ENCODE measurements around the gene RIMOC1.

Gene RIMOC1

DNA sequence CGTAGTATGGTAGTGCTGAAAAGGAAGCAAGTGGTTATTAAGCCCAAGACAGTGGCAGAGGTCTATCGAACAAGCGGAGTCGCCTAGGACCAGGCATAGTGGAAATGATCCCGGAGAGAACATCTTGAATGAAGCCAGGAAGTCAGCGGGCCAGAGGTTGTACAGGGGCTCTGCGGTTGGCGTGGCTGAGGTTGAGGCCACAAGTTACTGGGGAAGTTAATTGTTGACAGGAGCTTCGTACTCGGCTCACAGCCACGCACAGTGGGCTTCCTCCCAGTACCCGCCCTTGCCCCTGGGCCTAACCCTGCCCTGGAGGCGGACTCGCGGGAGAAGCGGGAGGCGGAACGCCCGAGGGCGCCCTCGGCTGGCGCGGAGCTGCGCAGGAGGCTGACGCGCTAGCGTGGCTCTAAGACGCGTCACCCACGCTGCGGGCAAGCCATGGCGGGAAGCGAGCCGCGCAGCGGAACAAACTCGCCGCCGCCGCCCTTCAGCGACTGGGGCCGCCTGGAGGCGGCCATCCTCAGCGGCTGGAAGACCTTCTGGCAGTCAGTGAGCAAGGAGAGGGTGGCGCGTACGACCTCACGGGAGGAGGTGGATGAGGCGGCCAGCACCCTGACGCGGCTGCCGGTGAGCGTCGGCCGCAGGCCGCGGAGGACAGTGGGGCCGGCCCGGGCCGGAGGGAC lies 20.9 kb downstream of the RIMOC1 start, which contains the start of gene FBXO4:
FBXO4 (plus strand) TSS at position 410 of the 683 bp plus-strand sequence; CDS start at position 439, 29 bp downstream.
- peak; percentile 68 for TF ChIP-seq CTCF (IDR thresholded peaks at IDR 0.05)
- peak within 1 kb of the TSS; percentile 98 for H2AFZ ChIP-seq
- no peaks in the 10 kb centered on the region for H3K79me2 ChIP-seq
- H3K9me3 ChIP-seq (ENCODE audit: control insufficient read depth, low read length): no peaks in the 10 kb centered on the region
- peak within 1 kb of the TSS; percentile 66 for H3K4me3 ChIP-seq (ENCODE audit: low read depth, low read length)
- no peaks in the 10 kb centered on the region for H3K36me3 ChIP-seq (ENCODE audit: control insufficient read depth, insufficient read depth, low read length)
- H3K4me1 ChIP-seq: no peaks in the 10 kb centered on the region
- H3K27me3 ChIP-seq (ENCODE audit: control insufficient read depth, insufficient read depth, low read length): no peaks in the 10 kb centered on the region
- peak within 1 kb of the TSS; percentile 85 for H3K27ac ChIP-seq
- peak within 1 kb of the TSS; percentile 57 for H3K9ac ChIP-seq
- H3K4me2 ChIP-seq (ENCODE audit: low read length): peak within 1 kb of the TSS; percentile 81

GRCh38 chr5:41925555-41925951 lies 21.4 kb downstream of the RIMOC1 start:
- Histone ChIP-seq H3K4me1 (no peaks in the 10 kb centered on the region), H3K36me3 (ENCODE audit: control insufficient read depth, insufficient read depth, low read length) (no peaks in the 10 kb centered on the region), H3K27me3 (ENCODE audit: control insufficient read depth, insufficient read depth, low read length) (no peaks in the 10 kb centered on the region), H3K9me3 (ENCODE audit: control insufficient read depth, low read length) (no peaks in the 10 kb centered on the region), H3K4me3 (ENCODE audit: low read depth, low read length) (peak overlapping the region; percentile 66), H2AFZ (peak overlapping the region; percentile 98), H3K27ac (peak overlapping the region; percentile 85), H3K4me2 (ENCODE audit: low read length) (peak overlapping the region; percentile 81), H3K9ac (peak overlapping the region; percentile 57), H3K79me2 (no peaks in the 10 kb centered on the region)
- no peak for TF ChIP-seq CTCF (IDR thresholded peaks at IDR 0.05)

DNA sequence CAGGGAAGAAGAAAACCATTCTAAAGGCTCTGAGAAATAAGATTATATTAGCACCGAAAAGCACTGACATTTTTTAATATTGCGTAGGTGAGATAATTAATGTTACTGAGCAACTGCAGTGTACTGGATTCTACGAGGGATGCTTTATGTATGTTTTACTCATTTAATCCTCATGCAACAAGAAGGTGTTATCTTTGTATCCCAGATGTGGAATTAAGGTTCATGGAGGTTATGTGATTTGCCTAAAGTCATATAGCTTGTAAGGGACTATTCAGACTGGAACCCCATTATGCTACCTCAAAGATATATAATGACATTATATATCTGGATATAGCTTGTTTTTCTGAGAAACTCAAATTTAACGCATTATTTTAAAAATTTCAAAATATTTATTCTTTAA lies 23.5 kb downstream of the RIMOC1 start:
- no peak for TF ChIP-seq CTCF (IDR thresholded peaks at IDR 0.05)
- Histone ChIP-seq H3K27ac (no peak overlapping the region), H3K9ac (no peak overlapping the region)

DNA sequence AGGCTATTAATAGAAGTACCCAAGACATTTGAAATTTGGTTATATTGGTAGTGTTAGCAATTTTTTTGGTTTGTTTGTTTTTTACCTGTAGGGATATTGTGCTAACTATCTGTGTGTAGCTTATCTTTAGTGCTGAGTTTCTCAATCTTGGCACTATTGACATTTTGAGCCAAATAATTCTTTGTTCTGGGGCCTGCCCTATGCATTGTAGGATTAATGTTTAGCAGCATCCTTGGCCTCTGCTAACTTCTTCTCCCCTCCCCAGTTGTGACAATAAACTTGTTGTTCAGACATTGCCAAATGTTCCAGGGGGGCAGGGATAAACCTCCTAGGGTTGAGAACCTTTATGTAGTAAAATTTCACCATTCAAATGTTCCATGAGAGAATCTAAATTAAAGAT lies 24.9 kb downstream of the RIMOC1 start:
- Histone ChIP-seq H3K4me3 (ENCODE audit: low read depth, low read length) (no peak overlapping the region), H3K36me3 (ENCODE audit: control insufficient read depth, insufficient read depth, low read length) (no peaks in the 10 kb centered on the region), H3K4me1 (no peaks in the 10 kb centered on the region), H3K4me2 (ENCODE audit: low read length) (no peak overlapping the region), H3K79me2 (no peaks in the 10 kb centered on the region), H3K9me3 (ENCODE audit: control insufficient read depth, low read length) (no peaks in the 10 kb centered on the region), H2AFZ (no peak overlapping the region), H3K9ac (no peak overlapping the region), H3K27ac (no peak overlapping the region), H3K27me3 (ENCODE audit: control insufficient read depth, insufficient read depth, low read length) (no peaks in the 10 kb centered on the region)
- TF ChIP-seq CTCF (IDR thresholded peaks at IDR 0.05): no peak

More for the DNA sequence above, 23.5 kb downstream of the RIMOC1 start:
- Histone ChIP-seq H3K4me2 (ENCODE audit: low read length) (no peak overlapping the region), H3K4me3 (ENCODE audit: low read depth, low read length) (no peak overlapping the region), H3K27me3 (ENCODE audit: control insufficient read depth, insufficient read depth, low read length) (no peaks in the 10 kb centered on the region), H3K79me2 (no peaks in the 10 kb centered on the region), H3K4me1 (no peaks in the 10 kb centered on the region), H2AFZ (no peak overlapping the region), H3K36me3 (ENCODE audit: control insufficient read depth, insufficient read depth, low read length) (no peaks in the 10 kb centered on the region), H3K9me3 (ENCODE audit: control insufficient read depth, low read length) (no peaks in the 10 kb centered on the region)

GRCh38 chr5:41932770-41933169 lies 28.6 kb downstream of the RIMOC1 start:
- TF ChIP-seq CTCF (IDR thresholded peaks at IDR 0.05): no peak
- no peak overlapping the region for H3K4me3 ChIP-seq (ENCODE audit: low read depth, low read length)
- no peak overlapping the region for H3K4me2 ChIP-seq (ENCODE audit: low read length)
- H3K9ac ChIP-seq: no peak overlapping the region
- no peaks in the 10 kb centered on the region for H3K79me2 ChIP-seq
- H3K27ac ChIP-seq: no peak overlapping the region
- no peak overlapping the region for H2AFZ ChIP-seq
- H3K27me3 ChIP-seq (ENCODE audit: control insufficient read depth, insufficient read depth, low read length): no peaks in the 10 kb centered on the region
- H3K4me1 ChIP-seq: no peaks in the 10 kb centered on the region
- H3K9me3 ChIP-seq (ENCODE audit: control insufficient read depth, low read length): no peaks in the 10 kb centered on the region
- no peaks in the 10 kb centered on the region for H3K36me3 ChIP-seq (ENCODE audit: control insufficient read depth, insufficient read depth, low read length)
